ENCODE results near the gene CARNS1. TPM values are rescaled to one million over a fixed set of nuclear protein-coding genes. Genes with fewer than 3 reads are reported as not detected.

CARNS1 gene
- total and polyA plus RNA-seq, 2 of the 13 experiments (the other 11 are each of a cell fraction or from before 2014, with no cell fraction given), result not detected

DNA sequence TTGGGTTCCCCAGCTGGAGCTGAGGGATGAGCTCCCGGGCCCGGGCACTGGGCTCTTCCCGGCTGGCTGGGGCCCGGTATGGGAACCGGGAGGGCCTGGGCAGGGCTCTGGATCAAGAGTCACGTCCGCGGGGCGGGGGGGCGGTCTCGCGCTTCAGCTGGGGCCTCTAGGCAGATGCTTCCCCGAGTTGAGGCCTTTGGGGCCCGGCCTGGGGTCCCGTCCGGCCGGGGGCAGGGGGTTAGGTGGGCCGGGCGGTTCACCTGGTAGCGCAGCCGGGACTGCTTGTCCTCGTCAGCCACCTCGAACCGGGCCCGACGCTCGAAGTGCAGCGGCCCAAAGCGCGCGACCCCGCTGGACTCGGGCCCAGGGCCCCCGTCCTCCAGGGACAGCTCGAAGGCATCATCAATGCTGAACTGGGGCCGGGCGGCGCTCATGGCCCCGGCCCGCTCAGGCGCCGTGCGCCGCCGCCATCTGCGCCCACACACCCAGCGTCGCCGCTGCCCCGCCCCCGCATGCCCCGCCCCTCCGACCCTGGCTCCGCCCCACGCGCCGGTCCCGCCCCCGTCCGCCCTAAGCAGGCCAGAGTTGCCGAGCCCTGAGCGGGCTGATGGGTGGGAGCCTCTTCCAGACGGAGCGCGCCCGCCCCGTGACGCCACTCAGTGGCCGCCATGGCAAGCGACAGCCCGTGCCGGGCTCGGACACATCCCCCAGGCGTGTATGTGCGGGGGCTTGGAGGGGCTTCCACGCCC is 53.5 kb downstream of the CARNS1 start, which contains the start of gene TMEM134 (continued):
- TF ChIP-seq BORCS8-MEF2B (CRISPR knock-in tag; IDR thresholded peaks at IDR 0.05), result peak; percentile 63
- TF ChIP-seq, protein P1, sequence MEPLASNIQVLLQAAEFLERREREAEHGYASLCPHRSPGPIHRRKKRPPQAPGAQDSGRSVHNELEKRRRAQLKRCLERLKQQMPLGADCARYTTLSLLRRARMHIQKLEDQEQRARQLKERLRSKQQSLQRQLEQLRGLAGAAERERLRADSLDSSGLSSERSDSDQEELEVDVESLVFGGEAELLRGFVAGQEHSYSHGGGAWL (CRISPR knock-in tag; IDR thresholded peaks at IDR 0.05), result 0 out of 2 replicates have a peak, but pooled peaks have one; percentile 34
- peak; percentile 70 for TF ChIP-seq CREB1 (IDR thresholded peaks at IDR 0.05)
- no peak for TF ChIP-seq CREB1 (CRISPR knock-in tag; IDR thresholded peaks at IDR 0.05)
- TF ChIP-seq, protein P2, sequence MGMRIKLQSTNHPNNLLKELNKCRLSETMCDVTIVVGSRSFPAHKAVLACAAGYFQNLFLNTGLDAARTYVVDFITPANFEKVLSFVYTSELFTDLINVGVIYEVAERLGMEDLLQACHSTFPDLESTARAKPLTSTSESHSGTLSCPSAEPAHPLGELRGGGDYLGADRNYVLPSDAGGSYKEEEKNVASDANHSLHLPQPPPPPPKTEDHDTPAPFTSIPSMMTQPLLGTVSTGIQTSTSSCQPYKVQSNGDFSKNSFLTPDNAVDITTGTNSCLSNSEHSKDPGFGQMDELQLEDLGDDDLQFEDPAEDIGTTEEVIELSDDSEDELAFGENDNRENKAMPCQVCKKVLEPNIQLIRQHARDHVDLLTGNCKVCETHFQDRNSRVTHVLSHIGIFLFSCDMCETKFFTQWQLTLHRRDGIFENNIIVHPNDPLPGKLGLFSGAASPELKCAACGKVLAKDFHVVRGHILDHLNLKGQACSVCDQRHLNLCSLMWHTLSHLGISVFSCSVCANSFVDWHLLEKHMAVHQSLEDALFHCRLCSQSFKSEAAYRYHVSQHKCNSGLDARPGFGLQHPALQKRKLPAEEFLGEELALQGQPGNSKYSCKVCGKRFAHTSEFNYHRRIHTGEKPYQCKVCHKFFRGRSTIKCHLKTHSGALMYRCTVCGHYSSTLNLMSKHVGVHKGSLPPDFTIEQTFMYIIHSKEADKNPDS (CRISPR knock-in tag; IDR thresholded peaks at IDR 0.05), result 0 out of 2 replicates have a peak, but pooled peaks have one; percentile 14
- TF ChIP-seq, protein P3, sequence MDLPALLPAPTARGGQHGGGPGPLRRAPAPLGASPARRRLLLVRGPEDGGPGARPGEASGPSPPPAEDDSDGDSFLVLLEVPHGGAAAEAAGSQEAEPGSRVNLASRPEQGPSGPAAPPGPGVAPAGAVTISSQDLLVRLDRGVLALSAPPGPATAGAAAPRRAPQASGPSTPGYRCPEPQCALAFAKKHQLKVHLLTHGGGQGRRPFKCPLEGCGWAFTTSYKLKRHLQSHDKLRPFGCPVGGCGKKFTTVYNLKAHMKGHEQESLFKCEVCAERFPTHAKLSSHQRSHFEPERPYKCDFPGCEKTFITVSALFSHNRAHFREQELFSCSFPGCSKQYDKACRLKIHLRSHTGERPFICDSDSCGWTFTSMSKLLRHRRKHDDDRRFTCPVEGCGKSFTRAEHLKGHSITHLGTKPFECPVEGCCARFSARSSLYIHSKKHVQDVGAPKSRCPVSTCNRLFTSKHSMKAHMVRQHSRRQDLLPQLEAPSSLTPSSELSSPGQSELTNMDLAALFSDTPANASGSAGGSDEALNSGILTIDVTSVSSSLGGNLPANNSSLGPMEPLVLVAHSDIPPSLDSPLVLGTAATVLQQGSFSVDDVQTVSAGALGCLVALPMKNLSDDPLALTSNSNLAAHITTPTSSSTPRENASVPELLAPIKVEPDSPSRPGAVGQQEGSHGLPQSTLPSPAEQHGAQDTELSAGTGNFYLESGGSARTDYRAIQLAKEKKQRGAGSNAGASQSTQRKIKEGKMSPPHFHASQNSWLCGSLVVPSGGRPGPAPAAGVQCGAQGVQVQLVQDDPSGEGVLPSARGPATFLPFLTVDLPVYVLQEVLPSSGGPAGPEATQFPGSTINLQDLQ (CRISPR knock-in tag; IDR thresholded peaks at IDR 0.05), result peak; percentile 44; the same call in 1 of the 2 replicates
- TF ChIP-seq FOXK1 (CRISPR knock-in tag; IDR thresholded peaks at IDR 0.05; ENCODE audit: borderline replicate concordance, low read depth), result peak; percentile 44; the same call in 1 of the 2 replicates
- peak; percentile 89; the same call in 1 of the 2 replicates for TF ChIP-seq HOXD1 (CRISPR knock-in tag; IDR thresholded peaks at IDR 0.05)
- no peak; the same call in 1 of the 2 replicates for TF ChIP-seq REPIN1 (CRISPR knock-in tag; IDR thresholded peaks at IDR 0.05; ENCODE audit: borderline replicate concordance, low read depth)
- peak; percentile 63 for TF ChIP-seq ZNF143 (CRISPR knock-in tag; IDR thresholded peaks at IDR 0.05)
- TF ChIP-seq POLR2G (IDR thresholded peaks at IDR 0.05; ENCODE audit: low read depth, low read length), result peak; percentile 81
- peak; percentile 57 for TF ChIP-seq CBX1 (IDR thresholded peaks at IDR 0.05; ENCODE audit: low read depth)
- TF ChIP-seq ZNF605 (CRISPR knock-in tag; IDR thresholded peaks at IDR 0.05), result peak; percentile 83
- TF ChIP-seq, protein P4, sequence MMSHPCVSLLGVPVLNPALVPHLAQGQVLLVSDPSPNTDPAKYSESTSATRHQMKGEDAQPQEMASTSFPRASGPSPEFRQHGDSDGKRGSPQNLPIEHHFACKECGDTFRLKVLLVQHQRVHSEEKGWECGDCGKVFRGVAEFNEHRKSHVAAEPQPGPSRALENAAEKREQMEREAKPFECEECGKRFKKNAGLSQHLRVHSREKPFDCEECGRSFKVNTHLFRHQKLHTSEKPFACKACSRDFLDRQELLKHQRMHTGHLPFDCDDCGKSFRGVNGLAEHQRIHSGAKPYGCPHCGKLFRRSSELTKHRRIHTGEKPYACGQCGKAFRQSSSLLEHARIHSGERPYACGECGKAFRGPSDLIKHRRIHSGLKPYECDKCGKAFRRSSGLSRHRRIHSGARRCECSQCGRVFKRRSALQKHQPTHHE (CRISPR knock-in tag; IDR thresholded peaks at IDR 0.05; ENCODE audit: borderline replicate concordance), result no peak
- TF ChIP-seq SETDB1 (CRISPR knock-in tag; IDR thresholded peaks at IDR 0.05; ENCODE audit: borderline replicate concordance), result no peak
- TF ChIP-seq ZMYM4 (CRISPR knock-in tag; IDR thresholded peaks at IDR 0.05), result peak; percentile 55; the same call in 1 of the 2 replicates
- TF ChIP-seq, protein P5, sequence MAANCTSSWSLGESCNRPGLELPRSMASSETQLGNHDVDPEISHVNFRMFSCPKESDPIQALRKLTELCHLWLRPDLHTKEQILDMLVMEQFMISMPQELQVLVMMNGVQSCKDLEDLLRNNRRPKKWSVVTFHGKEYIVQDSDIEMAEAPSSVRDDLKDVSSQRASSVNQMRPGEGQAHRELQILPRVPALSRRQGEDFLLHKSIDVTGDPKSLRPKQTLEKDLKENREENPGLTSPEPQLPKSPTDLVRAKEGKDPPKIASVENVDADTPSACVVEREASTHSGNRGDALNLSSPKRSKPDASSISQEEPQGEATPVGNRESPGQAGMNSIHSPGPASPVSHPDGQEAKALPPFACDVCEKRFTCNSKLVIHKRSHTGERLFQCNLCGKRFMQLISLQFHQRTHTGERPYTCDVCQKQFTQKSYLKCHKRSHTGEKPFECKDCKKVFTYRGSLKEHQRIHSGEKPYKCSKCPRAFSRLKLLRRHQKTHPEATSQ (CRISPR knock-in tag; IDR thresholded peaks at IDR 0.05; ENCODE audit: borderline replicate concordance), result no peak
- peak; percentile 81 for TF ChIP-seq GABPB1 (CRISPR knock-in tag; IDR thresholded peaks at IDR 0.05)
- TF ChIP-seq CENPX (CRISPR knock-in tag; IDR thresholded peaks at IDR 0.05), result no peak
- TF ChIP-seq JUN (CRISPR knock-in tag; IDR thresholded peaks at IDR 0.05), result peak; percentile 53; the same call in 1 of the 2 replicates
- no peak for TF ChIP-seq NR3C1 (CRISPR knock-in tag; IDR thresholded peaks at IDR 0.05)
- no peak for TF ChIP-seq FOXK2 (IDR thresholded peaks at IDR 0.05)
- TF ChIP-seq HOXA5 (CRISPR knock-in tag; IDR thresholded peaks at IDR 0.05), result no peak
